Loucy (cell line): ENCODE results near the gene DNM3.

Experiments used
- H2AFZ ChIP-seq: fragments of 200-600 bp; sonication (generic); 2 replicates; pipeline ENCODE4 v1.6.0; 2016; ENCODE audit warnings: antibody characterized with exemption, mild to moderate bottlenecking, low read length, moderate library complexity
- H3F3A ChIP-seq: fragments of 200-600 bp; 2 replicates; pipeline ENCODE4 v1.6.0; 2016; ENCODE audit warnings: antibody characterized with exemption, low read depth, mild to moderate bottlenecking
- H3K27me3 ChIP-seq: fragments of 200-600 bp; sonication (generic); 2 replicates; pipeline ENCODE4 v1.6.1; 2014; ENCODE audit warnings: low read length, mild to moderate bottlenecking; ENCODE audit not compliant: insufficient read depth, poor library complexity, severe bottlenecking
- H3K36me3 ChIP-seq: fragments of 200-600 bp; sonication (generic); 2 replicates; pipeline ENCODE4 v1.6.1; 2016; ENCODE audit warnings: low read length; ENCODE audit not compliant: insufficient read depth
- H3K4me1 ChIP-seq: fragments of 200-600 bp; sonication (generic); 2 replicates; pipeline ENCODE4 v1.5.1; 2014; ENCODE audit warnings: low read length, mild to moderate bottlenecking; ENCODE audit not compliant: insufficient read depth, poor library complexity, severe bottlenecking
- H3K4me2 ChIP-seq: fragments of 200-600 bp; sonication (generic); 2 replicates; pipeline ENCODE4 v1.6.0; 2014; ENCODE audit warnings: antibody characterized with exemption, low read length, low read depth, mild to moderate bottlenecking; ENCODE audit not compliant: poor library complexity, severe bottlenecking
- H3K4me3 ChIP-seq: fragments of 200-600 bp; sonication (generic); 2 replicates; pipeline ENCODE4 v1.5.1; 2014; ENCODE audit warnings: low read length, mild to moderate bottlenecking, mixed read lengths; ENCODE audit not compliant: poor library complexity, severe bottlenecking
- H3K79me2 ChIP-seq: fragments of 200-600 bp; sonication (generic); 2 replicates; pipeline ENCODE4 v1.6.1; 2014; ENCODE audit warnings: low read length; ENCODE audit not compliant: insufficient read depth
- H3K9ac ChIP-seq: fragments of 200-600 bp; sonication (generic); 2 replicates; pipeline ENCODE4 v1.6.0; 2014; ENCODE audit warnings: mild to moderate bottlenecking, low read depth, low read length, moderate library complexity; ENCODE audit not compliant: poor library complexity, severe bottlenecking
- H3K9me2 ChIP-seq: fragments of 200-600 bp; sonication (generic); replicated peaks from 2 replicates; pipeline ENCODE4 v1.6.1; 2016; ENCODE audit warnings: low read depth, low read length, mixed read lengths
- H3K9me3 ChIP-seq: fragments of 200-600 bp; sonication (generic); 2 replicates; pipeline ENCODE4 v1.6.1; 2014; ENCODE audit warnings: mild to moderate bottlenecking, antibody characterized with exemption, low read length, low read depth; ENCODE audit not compliant: insufficient read depth
- H4K20me1 ChIP-seq: fragments of 200-600 bp; sonication (generic); 2 replicates; pipeline ENCODE4 v1.6.0; 2014; ENCODE audit warnings: antibody characterized with exemption, low read length, mild to moderate bottlenecking; ENCODE audit not compliant: insufficient read depth, poor library complexity, severe bottlenecking
- EZH2phosphoT487 ChIP-seq: fragments of 200-600 bp; IDR thresholded peaks from 2 replicates; pipeline ENCODE4 v1.6.1; 2018; ENCODE audit warnings: antibody characterized with exemption, mild to moderate bottlenecking, moderate library complexity, borderline replicate concordance
- TF ChIP-seq, protein P1 (sequence below): fragments of 200-600 bp; sonication (generic); conservative IDR thresholded peaks from 2 replicates; pipeline ENCODE4 v1.5.1; 2014; ENCODE audit warnings: mild to moderate bottlenecking, antibody characterized with exemption, low read length

The DNM3 gene

DNA sequence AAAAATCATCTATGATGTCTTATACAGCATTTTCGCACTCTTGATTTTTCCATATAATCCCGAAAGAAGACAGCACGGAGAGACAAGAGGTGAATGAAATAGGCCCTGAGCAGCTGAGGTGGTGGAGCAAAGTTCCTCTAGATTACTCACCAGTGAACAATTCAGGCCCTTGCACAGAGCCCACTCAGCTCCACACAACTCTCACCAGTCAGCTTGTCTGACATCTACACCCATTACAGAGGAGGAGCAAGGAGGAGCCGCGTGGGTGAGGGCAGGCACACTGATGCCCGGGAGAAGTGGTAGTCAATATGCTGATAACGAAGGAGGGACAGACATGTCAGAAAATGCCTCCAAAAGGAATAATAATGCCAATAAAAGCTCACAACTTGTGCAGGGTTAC lies 59.9 kb downstream of the DNM3 start:
- H3K9ac ChIP-seq = no peak overlapping the region
- TF ChIP-seq, protein P1, sequence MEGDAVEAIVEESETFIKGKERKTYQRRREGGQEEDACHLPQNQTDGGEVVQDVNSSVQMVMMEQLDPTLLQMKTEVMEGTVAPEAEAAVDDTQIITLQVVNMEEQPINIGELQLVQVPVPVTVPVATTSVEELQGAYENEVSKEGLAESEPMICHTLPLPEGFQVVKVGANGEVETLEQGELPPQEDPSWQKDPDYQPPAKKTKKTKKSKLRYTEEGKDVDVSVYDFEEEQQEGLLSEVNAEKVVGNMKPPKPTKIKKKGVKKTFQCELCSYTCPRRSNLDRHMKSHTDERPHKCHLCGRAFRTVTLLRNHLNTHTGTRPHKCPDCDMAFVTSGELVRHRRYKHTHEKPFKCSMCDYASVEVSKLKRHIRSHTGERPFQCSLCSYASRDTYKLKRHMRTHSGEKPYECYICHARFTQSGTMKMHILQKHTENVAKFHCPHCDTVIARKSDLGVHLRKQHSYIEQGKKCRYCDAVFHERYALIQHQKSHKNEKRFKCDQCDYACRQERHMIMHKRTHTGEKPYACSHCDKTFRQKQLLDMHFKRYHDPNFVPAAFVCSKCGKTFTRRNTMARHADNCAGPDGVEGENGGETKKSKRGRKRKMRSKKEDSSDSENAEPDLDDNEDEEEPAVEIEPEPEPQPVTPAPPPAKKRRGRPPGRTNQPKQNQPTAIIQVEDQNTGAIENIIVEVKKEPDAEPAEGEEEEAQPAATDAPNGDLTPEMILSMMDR = no peak
- TF ChIP-seq EZH2phosphoT487 = no peak
- 0 out of 2 replicates have a peak overlapping the region, but pooled peaks have one; percentile 44 for H2AFZ ChIP-seq

DNA sequence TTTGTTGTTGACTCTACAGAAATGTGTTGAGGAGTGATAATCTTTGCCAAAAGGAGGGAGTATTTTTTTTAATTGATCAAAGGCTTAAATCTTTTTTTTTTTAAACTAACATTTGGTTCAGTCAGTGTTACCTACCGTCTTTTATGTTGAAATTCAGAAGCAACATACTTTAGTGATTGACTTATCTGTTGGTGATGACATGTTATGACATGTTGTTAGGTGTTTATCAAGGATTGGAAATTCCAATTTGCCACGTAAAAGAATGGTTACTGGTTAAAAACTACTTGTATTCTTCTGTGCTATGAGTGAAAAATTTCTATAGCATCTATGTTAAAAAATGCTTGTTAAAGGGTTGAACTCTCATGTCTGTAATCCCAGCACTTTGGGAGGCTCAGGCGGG lies 61.2 kb downstream of the DNM3 start:
- H3K4me3 ChIP-seq = peak overlapping the region; percentile 33
- no peaks in the 10 kb centered on the region for H3K36me3 ChIP-seq
- TF ChIP-seq, protein P1 = no peak
- TF ChIP-seq EZH2phosphoT487 = no peak
- peak overlapping the region; percentile 33 for H3K4me2 ChIP-seq
- no peaks in the 10 kb centered on the region for H3K79me2 ChIP-seq
- H3K9me2 ChIP-seq = no peaks in the 10 kb centered on the region
- H2AFZ ChIP-seq = peak overlapping the region; percentile 67
- no peaks in the 10 kb centered on the region for H3K27me3 ChIP-seq
- no peaks in the 10 kb centered on the region for H3F3A ChIP-seq
- H3K4me1 ChIP-seq = peaks cover 3% of the 10 kb centered on the region
- no peak overlapping the region for H3K9ac ChIP-seq
- H4K20me1 ChIP-seq = no peaks in the 10 kb centered on the region
- no peaks in the 10 kb centered on the region for H3K9me3 ChIP-seq

More for the DNA sequence above, 59.9 kb downstream of the DNM3 start:
- H3K9me2 ChIP-seq = no peaks in the 10 kb centered on the region
- H3K79me2 ChIP-seq = no peaks in the 10 kb centered on the region
- no peak overlapping the region for H3K4me3 ChIP-seq
- H3F3A ChIP-seq = no peaks in the 10 kb centered on the region
- no peaks in the 10 kb centered on the region for H4K20me1 ChIP-seq
- no peaks in the 10 kb centered on the region for H3K27me3 ChIP-seq
- H3K4me2 ChIP-seq = no peak overlapping the region
- peaks cover 3% of the 10 kb centered on the region for H3K4me1 ChIP-seq
- no peaks in the 10 kb centered on the region for H3K36me3 ChIP-seq
- H3K9me3 ChIP-seq = no peaks in the 10 kb centered on the region

DNA sequence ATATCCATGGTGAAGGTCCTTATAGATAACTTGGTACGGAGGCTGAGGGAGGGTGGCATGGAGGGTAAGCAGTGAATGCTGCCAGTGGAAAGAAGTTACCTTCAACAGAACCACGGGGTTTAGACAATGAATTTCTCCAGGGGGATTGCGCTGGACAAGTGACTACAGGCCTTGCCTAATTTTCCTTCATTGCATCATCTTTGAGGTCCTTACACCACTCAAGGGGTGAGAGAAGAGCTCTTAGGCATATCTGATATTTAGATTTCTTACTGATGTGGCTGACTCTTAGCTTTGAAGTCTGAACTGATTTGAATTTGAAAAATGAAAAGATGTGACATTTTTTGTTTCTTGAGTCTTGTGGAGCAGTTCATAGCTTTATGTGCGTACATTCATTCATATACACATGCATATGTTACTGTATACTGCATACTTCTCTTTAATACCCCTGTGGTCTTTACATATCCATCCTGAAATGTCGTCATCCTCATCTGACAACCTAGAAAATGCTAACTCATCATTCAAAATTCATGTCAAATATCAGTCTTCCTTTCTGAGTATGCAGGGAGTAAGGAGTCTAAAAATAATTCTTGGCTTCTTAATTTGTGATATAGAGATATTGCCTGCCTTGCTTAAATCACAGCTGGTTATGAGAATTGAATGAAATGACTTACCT lies 63.6 kb downstream of the DNM3 start:
- H3F3A ChIP-seq = no peaks in the 10 kb centered on the region
- H3K79me2 ChIP-seq = no peaks in the 10 kb centered on the region
- H3K4me2 ChIP-seq = no peak overlapping the region
- no peaks in the 10 kb centered on the region for H3K27me3 ChIP-seq
- H4K20me1 ChIP-seq = no peaks in the 10 kb centered on the region
- no peak overlapping the region for H3K9ac ChIP-seq
- no peak overlapping the region for H3K4me3 ChIP-seq
- H3K36me3 ChIP-seq = no peaks in the 10 kb centered on the region
- no peak overlapping the region for H2AFZ ChIP-seq
- peaks cover 3% of the 10 kb centered on the region for H3K4me1 ChIP-seq
- H3K9me3 ChIP-seq = no peaks in the 10 kb centered on the region
- TF ChIP-seq, protein P1 = no peak
- TF ChIP-seq EZH2phosphoT487 = no peak
- H3K9me2 ChIP-seq = no peaks in the 10 kb centered on the region
